Tibial nerve (tissue), 4 donors: Measurements from ENCODE around the gene ADRB1.

Source experiments
- EP300 ChIP-seq, 2 donors: sonication (generic); formaldehyde crosslinking; IDR thresholded peaks; one replicate each; pipeline ENCODE4 v1.6.1; 2017; ENCODE audit warnings: antibody characterized with exemption in 2 of 2, mild to moderate bottlenecking in 1 of 2
- POLR2A ChIP-seq, 2 donors: fragments of 450-650 bp; IDR thresholded peaks; one replicate each; pipeline ENCODE4 v1.6.1; 2017; ENCODE audit warnings: antibody characterized with exemption in 2 of 2, mild to moderate bottlenecking in 2 of 2, moderate library complexity in 2 of 2
- TF ChIP-seq, protein P1 (sequence below), 5 experiments: fragments of 200-600 bp in 3 of 5; fragments of 450-650 bp in 2 of 5; sonication (generic) in 3 of 5; IDR thresholded peaks; one replicate each; pipeline ENCODE4 v1.5.1; 2016 to 2019; ENCODE audit warnings: antibody characterized with exemption in 5 of 5, mild to moderate bottlenecking in 3 of 5, moderate library complexity in 2 of 5

DNA sequence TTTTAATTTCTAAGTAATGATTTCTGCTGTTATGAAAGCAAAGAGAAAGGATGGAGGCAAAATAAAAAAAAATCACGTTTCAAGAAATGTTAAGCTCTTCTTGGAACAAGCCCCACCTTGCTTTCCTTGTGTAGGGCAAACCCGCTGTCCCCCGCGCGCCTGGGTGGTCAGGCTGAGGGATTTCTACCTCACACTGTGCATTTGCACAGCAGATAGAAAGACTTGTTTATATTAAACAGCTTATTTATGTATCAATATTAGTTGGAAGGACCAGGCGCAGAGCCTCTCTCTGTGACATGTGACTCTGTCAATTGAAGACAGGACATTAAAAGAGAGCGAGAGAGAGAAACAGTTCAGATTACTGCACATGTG lies 2.4 kb downstream of the ADRB1 start:
- TF ChIP-seq, protein P1, sequence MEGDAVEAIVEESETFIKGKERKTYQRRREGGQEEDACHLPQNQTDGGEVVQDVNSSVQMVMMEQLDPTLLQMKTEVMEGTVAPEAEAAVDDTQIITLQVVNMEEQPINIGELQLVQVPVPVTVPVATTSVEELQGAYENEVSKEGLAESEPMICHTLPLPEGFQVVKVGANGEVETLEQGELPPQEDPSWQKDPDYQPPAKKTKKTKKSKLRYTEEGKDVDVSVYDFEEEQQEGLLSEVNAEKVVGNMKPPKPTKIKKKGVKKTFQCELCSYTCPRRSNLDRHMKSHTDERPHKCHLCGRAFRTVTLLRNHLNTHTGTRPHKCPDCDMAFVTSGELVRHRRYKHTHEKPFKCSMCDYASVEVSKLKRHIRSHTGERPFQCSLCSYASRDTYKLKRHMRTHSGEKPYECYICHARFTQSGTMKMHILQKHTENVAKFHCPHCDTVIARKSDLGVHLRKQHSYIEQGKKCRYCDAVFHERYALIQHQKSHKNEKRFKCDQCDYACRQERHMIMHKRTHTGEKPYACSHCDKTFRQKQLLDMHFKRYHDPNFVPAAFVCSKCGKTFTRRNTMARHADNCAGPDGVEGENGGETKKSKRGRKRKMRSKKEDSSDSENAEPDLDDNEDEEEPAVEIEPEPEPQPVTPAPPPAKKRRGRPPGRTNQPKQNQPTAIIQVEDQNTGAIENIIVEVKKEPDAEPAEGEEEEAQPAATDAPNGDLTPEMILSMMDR (IDR thresholded peaks at IDR 0.05): no peak
- TF ChIP-seq POLR2A (IDR thresholded peaks at IDR 0.05) (no peak), EP300 (IDR thresholded peaks at IDR 0.05) (no peak)
